RWPE2 (cell line): ENCODE data around the gene HORMAD2.
"Not testable (repeated sequence)": the region's sequence is repeated elsewhere in the genome, so short reads cannot be mapped to it uniquely, and the experiment has no call there.

Experiments used
- ATAC-seq: fragments of 200-7000 bp; cut with Tn5 transposase; 3 replicates; pipeline ENCODE4 v1.9.1; 2021; ENCODE audit warnings: low read depth
- DNase-seq: peaks from one replicate; pipeline ENCODE4 v3.0.0-alpha.2; 2020; ENCODE audit warnings: low spot score
- H3K27ac ChIP-seq: fragments of 450-650 bp; 2 replicates; pipeline ENCODE4 v1.5.1; 2017; ENCODE audit warnings: mild to moderate bottlenecking; ENCODE audit not compliant: poor library complexity, severe bottlenecking
- H3K27me3 ChIP-seq: fragments of 250-450 bp; sonication (Bioruptor Pico); 2 replicates; pipeline ENCODE4 v1.5.1; 2021; ENCODE audit warnings: mild to moderate bottlenecking, moderate library complexity; ENCODE audit not compliant: insufficient read depth, poor library complexity, severe bottlenecking
- H3K36me3 ChIP-seq: fragments of 250-450 bp; sonication (Bioruptor Pico); 2 replicates; pipeline ENCODE4 v1.5.1; 2020; ENCODE audit warnings: low read depth, mild to moderate bottlenecking, moderate library complexity
- H3K4me1 ChIP-seq: fragments of 250-450 bp; sonication (Bioruptor Pico); 2 replicates; pipeline ENCODE4 v1.5.1; 2021; ENCODE audit warnings: mild to moderate bottlenecking, moderate library complexity; ENCODE audit not compliant: insufficient read depth, poor library complexity, severe bottlenecking
- H3K4me3 ChIP-seq: fragments of 250-450 bp; sonication (Bioruptor Pico); 2 replicates; pipeline ENCODE4 v1.5.1; 2021; ENCODE audit warnings: mild to moderate bottlenecking, moderate library complexity; ENCODE audit not compliant: severe bottlenecking
- H3K9me3 ChIP-seq: fragments of 250-450 bp; sonication (Bioruptor Pico); 2 replicates; pipeline ENCODE4 v1.5.1; 2021; ENCODE audit warnings: mild to moderate bottlenecking, moderate library complexity; ENCODE audit not compliant: severe bottlenecking
- CTCF ChIP-seq: fragments of 450-650 bp; IDR thresholded peaks from one replicate; pipeline ENCODE4 v1.5.1; 2017; ENCODE audit warnings: mild to moderate bottlenecking, moderate library complexity; ENCODE audit not compliant: poor library complexity, severe bottlenecking

Gene HORMAD2

GRCh38 chr22:30196880-30197336, 116.6 kb downstream of the HORMAD2 start:
- H3K4me3 ChIP-seq = no peak overlapping the region
- no peak for TF ChIP-seq CTCF
- H3K27me3 ChIP-seq = no peaks in the 10 kb centered on the region
- no peaks in the 10 kb centered on the region for H3K9me3 ChIP-seq
- ATAC-seq (peak; percentile 2; the same call in 2 of the 3 replicates), DNase-seq (no peak)
- H3K27ac ChIP-seq = peak overlapping the region; percentile 97
- peaks cover 30% of the 10 kb centered on the region for H3K4me1 ChIP-seq
- H3K36me3 ChIP-seq = no peaks in the 10 kb centered on the region

- H3K36me3 ChIP-seq = no peaks in the 10 kb centered on the region
- H3K4me1 ChIP-seq = peaks cover 29% of the 10 kb centered on the region
- H3K27me3 ChIP-seq = no peaks in the 10 kb centered on the region
- peak overlapping the region; percentile 97 for H3K27ac ChIP-seq
- DNase-seq (no peak), ATAC-seq (no peak)
- no peak for TF ChIP-seq CTCF
- no peaks in the 10 kb centered on the region for H3K9me3 ChIP-seq
- H3K4me3 ChIP-seq = no peak overlapping the region
These were observed 117.1 kb downstream of the HORMAD2 start for GRCh38 chr22:30197389-30197788.

- ATAC-seq (no peak), DNase-seq (no peak)
- Histone ChIP-seq H3K27ac (peak overlapping the region; percentile 97), H3K4me3 (no peak overlapping the region), H3K9me3 (no peaks in the 10 kb centered on the region), H3K4me1 (peaks cover 31% of the 10 kb centered on the region), H3K36me3 (no peaks in the 10 kb centered on the region), H3K27me3 (no peaks in the 10 kb centered on the region)
- no peak for TF ChIP-seq CTCF
These were observed 118.0 kb downstream of the HORMAD2 start for GRCh38 chr22:30198152-30198825.

GRCh38 chr22:30198921-30199320, 118.7 kb downstream of the HORMAD2 start:
- ATAC-seq (no peak), DNase-seq (no peak)
- Histone ChIP-seq H3K4me1 (peaks cover 31% of the 10 kb centered on the region), H3K27me3 (no peaks in the 10 kb centered on the region), H3K36me3 (no peaks in the 10 kb centered on the region), H3K4me3 (no peak overlapping the region), H3K9me3 (no peaks in the 10 kb centered on the region), H3K27ac (peak overlapping the region; percentile 97)
- no peak for TF ChIP-seq CTCF

- not testable (repeated sequence) for H3K9me3 ChIP-seq, H3K4me3 ChIP-seq, H3K27ac ChIP-seq, DNase-seq, H3K27me3 ChIP-seq, ATAC-seq, H3K36me3 ChIP-seq
- H3K4me1 ChIP-seq = peaks cover 26% of the 10 kb centered on the region
These were observed 120.6 kb downstream of the HORMAD2 start for GRCh38 chr22:30200905-30201304.
